Measurements from ENCODE around the gene PLCB4.

DNA sequence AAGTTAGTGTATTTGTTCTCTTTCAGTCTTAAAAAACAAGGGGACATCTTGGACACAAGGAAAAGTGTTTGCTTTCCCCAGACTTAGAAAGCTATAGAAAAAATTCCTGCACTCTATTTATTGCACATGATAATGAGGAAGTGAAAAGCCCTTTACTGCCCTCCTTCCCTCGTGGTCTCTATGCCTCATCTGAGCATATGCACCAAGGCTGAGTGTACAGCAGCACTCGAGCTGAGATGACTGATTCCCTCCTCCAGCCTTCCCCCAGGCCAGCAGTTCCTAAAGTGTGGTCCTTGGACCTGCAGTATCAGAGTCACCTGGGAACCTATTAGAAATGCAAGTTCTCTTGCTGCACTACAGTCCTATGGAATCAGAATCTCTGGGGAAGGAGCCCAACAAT is 431.2 kb downstream of the PLCB4 start:
- TF ChIP-seq CTCF (IDR thresholded peaks at IDR 0.05) (no peak), POLR2A (IDR thresholded peaks at IDR 0.05) (no peak)

All from adrenal gland (tissue), 5 donors.